Measurements from ENCODE around the gene TNF. TPM values are rescaled to one million over a fixed set of nuclear protein-coding genes. Genes with fewer than 3 reads are reported as not detected.

TNF gene
- total RNA-seq, 1 experiment from 2014 or later, result not detected

DNA sequence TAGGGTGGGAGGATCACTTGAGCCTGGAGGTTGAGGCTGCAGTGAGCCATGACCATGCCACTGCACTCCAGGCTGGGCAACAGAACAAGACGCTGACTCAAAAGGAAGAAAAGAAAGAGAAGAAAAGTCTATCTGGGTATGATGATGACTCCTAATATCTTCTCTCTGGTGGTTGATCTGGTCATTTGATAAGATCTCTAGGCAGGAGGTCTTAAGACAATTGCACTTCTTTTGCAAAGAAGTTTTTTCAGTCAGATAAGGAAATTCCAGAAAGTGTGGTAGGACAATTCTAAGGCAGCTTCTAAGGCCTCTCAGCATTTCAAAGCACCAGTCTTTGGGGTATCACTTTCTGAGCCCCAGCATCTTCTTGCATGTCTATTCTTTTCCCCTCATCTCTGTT, 32.0 kb downstream of the TNF start:
- Histone ChIP-seq H2AFZ (ENCODE audit: low read length) (no peak overlapping the region), H3K4me2 (ENCODE audit: insufficient read depth, insufficient read length, low read length) (no peak overlapping the region), H3K18ac (ENCODE audit: insufficient read length, low read depth, low read length) (no peak overlapping the region), H4K20me1 (ENCODE audit: control insufficient read depth, insufficient read depth, insufficient read length) (no peaks in the 10 kb centered on the region), H4K8ac (replicated peaks; ENCODE audit: insufficient read length, low read depth, low read length) (no peak overlapping the region), H2BK20ac (ENCODE audit: low read depth, low read length, poor library complexity, severe bottlenecking) (no peak overlapping the region), H4K91ac (ENCODE audit: insufficient read length, low read depth, low read length) (no peak overlapping the region), H3K79me1 (ENCODE audit: insufficient read depth, low read depth, low read length, poor library complexity, severe bottlenecking) (no peaks in the 10 kb centered on the region), H3T11ph (ENCODE audit: low read length) (no peak overlapping the region), H3K56ac (ENCODE audit: insufficient read length, low read depth, low read length) (no peak overlapping the region), H3K27ac (ENCODE audit: insufficient read length, low read depth, low read length) (no peak overlapping the region), H3K4me1 (ENCODE audit: insufficient read depth, low read length) (no peaks in the 10 kb centered on the region), H3K23me2 (ENCODE audit: insufficient read length, low read depth, low read length, poor library complexity, severe bottlenecking) (no peaks in the 10 kb centered on the region), H2BK12ac (ENCODE audit: insufficient read length, low read depth, low read length) (no peak overlapping the region), H3K4ac (ENCODE audit: low read depth, low read length) (no peak overlapping the region), H4K5ac (ENCODE audit: insufficient read length, low read depth, low read length) (no peak overlapping the region), H3K14ac (ENCODE audit: insufficient read depth, low read length) (no peak overlapping the region), H3K9me3 (ENCODE audit: control insufficient read depth, low read depth, low read length) (no peaks in the 10 kb centered on the region), H3K79me2 (ENCODE audit: insufficient read depth, low read length) (no peaks in the 10 kb centered on the region), H2AK5ac (ENCODE audit: insufficient read length, low read length) (no peak overlapping the region), H2BK15ac (ENCODE audit: low read depth, low read length) (no peak overlapping the region), H3K27me3 (ENCODE audit: insufficient read depth, low read length) (no peaks in the 10 kb centered on the region), H3K23ac (ENCODE audit: insufficient read length, low read depth, low read length) (no peak overlapping the region), H2BK5ac (ENCODE audit: insufficient read length, low read length) (no peak overlapping the region), H3K9ac (ENCODE audit: extremely low read depth, insufficient read length, low read length) (no peak overlapping the region), H2BK120ac (ENCODE audit: low read depth, low read length, poor library complexity, severe bottlenecking) (no peak overlapping the region)
- TF ChIP-seq, protein P1, sequence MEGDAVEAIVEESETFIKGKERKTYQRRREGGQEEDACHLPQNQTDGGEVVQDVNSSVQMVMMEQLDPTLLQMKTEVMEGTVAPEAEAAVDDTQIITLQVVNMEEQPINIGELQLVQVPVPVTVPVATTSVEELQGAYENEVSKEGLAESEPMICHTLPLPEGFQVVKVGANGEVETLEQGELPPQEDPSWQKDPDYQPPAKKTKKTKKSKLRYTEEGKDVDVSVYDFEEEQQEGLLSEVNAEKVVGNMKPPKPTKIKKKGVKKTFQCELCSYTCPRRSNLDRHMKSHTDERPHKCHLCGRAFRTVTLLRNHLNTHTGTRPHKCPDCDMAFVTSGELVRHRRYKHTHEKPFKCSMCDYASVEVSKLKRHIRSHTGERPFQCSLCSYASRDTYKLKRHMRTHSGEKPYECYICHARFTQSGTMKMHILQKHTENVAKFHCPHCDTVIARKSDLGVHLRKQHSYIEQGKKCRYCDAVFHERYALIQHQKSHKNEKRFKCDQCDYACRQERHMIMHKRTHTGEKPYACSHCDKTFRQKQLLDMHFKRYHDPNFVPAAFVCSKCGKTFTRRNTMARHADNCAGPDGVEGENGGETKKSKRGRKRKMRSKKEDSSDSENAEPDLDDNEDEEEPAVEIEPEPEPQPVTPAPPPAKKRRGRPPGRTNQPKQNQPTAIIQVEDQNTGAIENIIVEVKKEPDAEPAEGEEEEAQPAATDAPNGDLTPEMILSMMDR (conservative IDR thresholded peaks at IDR 0.05), result no peak
- no peaks in the 10 kb centered on the region for H3K9me3 Mint-ChIP-seq
- no peaks in the 10 kb centered on the region for H3K36me3 Mint-ChIP-seq (ENCODE audit: insufficient read depth in 1 of 3, low read depth in 3 of 3)
- no peak overlapping the region for H3K4me3 Mint-ChIP-seq
- peaks cover 5 to 9% of the 10 kb centered on the region in 2 experiments for H3K4me1 Mint-ChIP-seq
- H3K27ac Mint-ChIP-seq, result no peak overlapping the region
- WGBS (ENCODE audit: extremely low coverage, insufficient read length, low lambda C conversion rate), result no CpG with 5 or more reads among the region's 1 CpG
- DNase-seq, result no peak
- no peaks in the 10 kb centered on the region for H3K27me3 Mint-ChIP-seq (ENCODE audit: low read depth)
